A549 (cell line): ENCODE results near the gene SH2D2A. TPM values are rescaled to one million over a fixed set of nuclear protein-coding genes. Genes with fewer than 3 reads are reported as not detected.

Experiments used
- ATAC-seq, 2 experiments: fragments of 200-7000 bp in 1 of 2; fragments of >200 bp in 1 of 2; cut with Nextera tagmentation in 1 of 2; cut with Tn5 transposase in 1 of 2; 3 replicates each; pipeline versions ENCODE4 v1.8.0 to v1.9.1; 2018 to 2020; ENCODE audit warnings: mild to moderate bottlenecking in 1 of 2, moderate library complexity in 1 of 2
- CTCF ChIA-PET: fragments of 300-600 bp; sonication (Branson Sonifier 250); formaldehyde crosslinking; extraction: SDS; loops from one replicate; lab custom pipeline; 2021; ENCODE audit warnings: antibody characterized with exemption, inconsistent platforms; lab: Yijun Ruan, JAX
- POLR2A ChIA-PET: fragments of 350-600 bp; formaldehyde crosslinking; extraction: SDS; loops from one replicate; lab custom pipeline; 2021; ENCODE audit warnings: antibody characterized with exemption, inconsistent platforms; lab: Yijun Ruan, JAX
- DNase-seq, 2 experiments: peaks; one replicate each; pipeline versions ENCODE4 v3.0.0 to v3.0.0-alpha.2; 2011 to 2016; ENCODE audit warnings: low read depth in 1 of 2, low spot score in 1 of 2
- FAIRE-seq: peaks from 2 replicates; lab custom pipeline; 2011; peaks lifted over from hg19 to GRCh38; lab: Jason Lieb, UNC
- H3K27ac ChIP-seq, 2 experiments: fragments of >200 bp; sonication (Bioruptor Twin); formaldehyde crosslinking; 3 replicates each; pipeline ENCODE4 v1.5.1; 2016 to 2017
- H3K4me1 ChIP-seq: fragments of >200 bp; sonication (Bioruptor Twin); formaldehyde crosslinking; 3 replicates; pipeline ENCODE4 v1.6.1; 2016
- H3K4me2 ChIP-seq: fragments of >200 bp; sonication (Bioruptor Twin); formaldehyde crosslinking; 3 replicates; pipeline ENCODE4 v1.6.1; 2016
- H3K4me3 ChIP-seq: fragments of >200 bp; sonication (Bioruptor Twin); formaldehyde crosslinking; 3 replicates; pipeline ENCODE4 v1.5.1; 2016
- H3K9me3 ChIP-seq: fragments of >200 bp; sonication (Bioruptor Twin); formaldehyde crosslinking; 3 replicates; pipeline ENCODE4 v1.6.1; 2016
- CHD2 ChIP-seq: fragments of 150-350 bp; IDR thresholded peaks from 2 replicates; pipeline ENCODE4 v1.6.1; 2014; ENCODE audit warnings: low read length; ENCODE audit not compliant: partially characterized antibody
- EHMT2 ChIP-seq: fragments of 200-600 bp; sonication (generic); IDR thresholded peaks from 2 replicates; pipeline ENCODE4 v1.6.1; 2016; ENCODE audit warnings: antibody characterized with exemption, low read depth, mild to moderate bottlenecking, moderate library complexity
- EP300 ChIP-seq, 2 experiments: fragments of >200 bp; sonication (Bioruptor Twin); formaldehyde crosslinking; IDR thresholded peaks; 2 replicates in 1 of 2; 3 replicates in 1 of 2; pipeline ENCODE4 v1.6.1; 2016 to 2017
- ESRRA ChIP-seq: fragments of 150-350 bp; IDR thresholded peaks from 2 replicates; pipeline ENCODE4 v1.6.1; 2014; ENCODE audit warnings: mild to moderate bottlenecking, low read length, borderline replicate concordance
- HDAC2 ChIP-seq: fragments of 200-600 bp; sonication (generic); IDR thresholded peaks from 2 replicates; pipeline ENCODE4 v1.6.1; 2016
- HEYL ChIP-seq: fragments of 250-450 bp; sonication (Bioruptor Pico); IDR thresholded peaks from 2 replicates; pipeline ENCODE4 v1.8.0; 2021; ENCODE audit warnings: mild to moderate bottlenecking, moderate library complexity
- HOXA7 ChIP-seq: fragments of 250-450 bp; sonication (Bioruptor Pico); IDR thresholded peaks from 2 replicates; pipeline ENCODE4 v1.5.0; 2020; ENCODE audit warnings: mild to moderate bottlenecking, moderate library complexity
- HOXB13 ChIP-seq: fragments of 250-450 bp; sonication (Bioruptor Pico); IDR thresholded peaks from 2 replicates; pipeline ENCODE4 v1.5.0; 2020; ENCODE audit warnings: low read depth, mild to moderate bottlenecking, moderate library complexity
- PHF8 ChIP-seq: fragments of 200-600 bp; sonication (generic); IDR thresholded peaks from 2 replicates; pipeline ENCODE4 v1.6.1; 2016; ENCODE audit warnings: low read depth, mild to moderate bottlenecking, antibody characterized with exemption, moderate library complexity, borderline replicate concordance
- SMC3 ChIP-seq: fragments of >200 bp; sonication (Bioruptor Twin); formaldehyde crosslinking; IDR thresholded peaks from 3 replicates; pipeline ENCODE4 v1.6.1; 2018; ENCODE audit warnings: inconsistent platforms
- SREBF2 ChIP-seq: fragments of 450-650 bp; IDR thresholded peaks from 2 replicates; pipeline ENCODE4 v1.6.1; 2014; ENCODE audit warnings: mild to moderate bottlenecking, moderate library complexity
- ZC3H11A ChIP-seq: fragments of 450-650 bp; IDR thresholded peaks from 2 replicates; pipeline ENCODE4 v1.6.1; 2014; ENCODE audit warnings: antibody characterized with exemption, mild to moderate bottlenecking
- ZFP36 ChIP-seq: fragments of 450-650 bp; IDR thresholded peaks from 2 replicates; pipeline ENCODE4 v1.6.1; 2014; ENCODE audit warnings: borderline replicate concordance; ENCODE audit not compliant: partially characterized antibody
- WGBS: methylation state at CpG from one replicate; pipeline ENCODE4 v1.1.6; 2017; ENCODE audit errors: missing lambda C conversion rate; 5-methylcytosine and 5-hydroxymethylcytosine counted together
- polyA plus RNA-seq, 4 experiments: library from polyadenylated mRNA; depleted of rRNA in 3 of 4; stranded (reverse); fragments of >200 nt; fragmentation: RNase III in 1 of 4; extraction: RNeasy Plus Mini Kit Qiagen cat#74134 plus additional on column Dnase treatment in 1 of 4; gene quantifications; 2 replicates in 3 of 4; 3 replicates in 1 of 4; pipeline ENCODE4 v1.2.3, GENCODE V29; 2011 to 2017
- TF ChIP-seq, protein P1 (sequence below): fragments of 200-600 bp; sonication (generic); IDR thresholded peaks from 2 replicates; pipeline ENCODE4 v1.6.1; 2016; ENCODE audit warnings: antibody characterized with exemption, mild to moderate bottlenecking, moderate library complexity
- TF ChIP-seq, protein P2 (sequence below): fragments of >200 bp; sonication (Bioruptor Twin); formaldehyde crosslinking; IDR thresholded peaks from 3 replicates; pipeline ENCODE4 v1.6.1; 2016

The SH2D2A gene
- polyA plus RNA-seq, 2 of the 4 experiments (the other 2 are of a cell fraction), result 1.6 to 1.8 TPM

DNA sequence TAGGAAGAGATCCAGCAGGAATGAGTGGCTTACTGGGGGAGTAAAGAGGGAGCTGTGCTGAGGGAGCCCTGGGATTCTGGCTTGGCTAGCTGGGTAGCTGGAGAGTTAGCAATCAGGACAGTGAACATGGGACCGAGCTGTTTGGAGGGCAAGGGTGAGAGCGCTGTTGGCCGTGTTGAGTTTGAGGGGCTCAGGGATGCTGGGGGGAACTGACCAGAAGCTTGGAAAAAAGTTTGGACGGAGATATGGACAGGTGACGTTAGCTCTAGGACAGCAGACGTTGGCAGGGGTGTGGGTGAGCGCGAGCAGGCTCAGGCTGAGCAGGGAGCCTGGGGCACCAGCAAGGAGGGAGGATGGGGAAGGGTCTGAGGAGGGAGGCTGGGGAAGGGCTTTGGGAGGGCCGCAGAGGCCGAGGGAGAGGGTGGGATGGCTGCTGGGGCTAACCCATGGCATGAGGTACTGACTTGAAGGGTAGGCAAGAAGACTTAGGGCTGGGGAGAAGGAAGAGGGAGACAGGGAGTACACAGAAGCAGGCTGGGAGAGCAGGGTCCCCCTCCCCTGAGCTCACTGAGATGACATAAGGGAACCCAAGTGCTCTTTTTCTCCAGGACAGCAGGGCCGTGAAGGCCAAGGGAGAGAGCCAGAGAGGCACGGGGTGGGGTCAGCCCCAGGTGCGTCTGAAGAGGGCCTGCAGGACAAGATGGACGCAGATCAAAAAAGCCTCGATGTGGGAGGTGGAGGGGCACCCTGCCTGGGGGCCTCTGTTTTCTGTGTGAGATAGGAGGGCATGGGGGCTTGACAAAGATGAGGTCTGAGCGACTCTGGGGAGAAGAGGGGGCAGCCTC lies 8.2 kb downstream of the SH2D2A start:
- H3K4me1 ChIP-seq, result peaks cover 7% of the 10 kb centered on the region; the same call in 2 of the 3 replicates
- H3K9me3 ChIP-seq, result no peaks in the 10 kb centered on the region
- no peak overlapping the region for H3K4me2 ChIP-seq
- H3K4me3 ChIP-seq, result no peak overlapping the region
- 83% methylated on average over 16 of the region's 16 CpGs for WGBS
- ChIA-PET POLR2A (interaction anchor here (1.4 kb wide), 1 partner anchor 80 kb away, joined by 4 read pairs; the partner anchor contains the start of gene METTL25B), CTCF (interaction anchor here (0.7 to 27.2 kb wide), 14 partner anchors 9 to 119 kb away, joined by 3 to 480 read pairs (median 4); partner anchors contain the start of genes HDGF, INSRR, LRRC71 and NTRK1)
- ATAC-seq (no peak), FAIRE-seq (no peak), DNase-seq (no peak)
- TF ChIP-seq SREBF2, result no peak
- no peak for TF ChIP-seq HEYL (CRISPR knock-in tag)
- TF ChIP-seq HOXA7, result no peak
- no peak for TF ChIP-seq EP300 (IDR thresholded peaks at IDR 0.05)
- TF ChIP-seq HDAC2, result no peak
- no peak for TF ChIP-seq EHMT2
- TF ChIP-seq SMC3, result no peak
- no peak for TF ChIP-seq HOXB13 (CRISPR knock-in tag)
- TF ChIP-seq, protein P1, sequence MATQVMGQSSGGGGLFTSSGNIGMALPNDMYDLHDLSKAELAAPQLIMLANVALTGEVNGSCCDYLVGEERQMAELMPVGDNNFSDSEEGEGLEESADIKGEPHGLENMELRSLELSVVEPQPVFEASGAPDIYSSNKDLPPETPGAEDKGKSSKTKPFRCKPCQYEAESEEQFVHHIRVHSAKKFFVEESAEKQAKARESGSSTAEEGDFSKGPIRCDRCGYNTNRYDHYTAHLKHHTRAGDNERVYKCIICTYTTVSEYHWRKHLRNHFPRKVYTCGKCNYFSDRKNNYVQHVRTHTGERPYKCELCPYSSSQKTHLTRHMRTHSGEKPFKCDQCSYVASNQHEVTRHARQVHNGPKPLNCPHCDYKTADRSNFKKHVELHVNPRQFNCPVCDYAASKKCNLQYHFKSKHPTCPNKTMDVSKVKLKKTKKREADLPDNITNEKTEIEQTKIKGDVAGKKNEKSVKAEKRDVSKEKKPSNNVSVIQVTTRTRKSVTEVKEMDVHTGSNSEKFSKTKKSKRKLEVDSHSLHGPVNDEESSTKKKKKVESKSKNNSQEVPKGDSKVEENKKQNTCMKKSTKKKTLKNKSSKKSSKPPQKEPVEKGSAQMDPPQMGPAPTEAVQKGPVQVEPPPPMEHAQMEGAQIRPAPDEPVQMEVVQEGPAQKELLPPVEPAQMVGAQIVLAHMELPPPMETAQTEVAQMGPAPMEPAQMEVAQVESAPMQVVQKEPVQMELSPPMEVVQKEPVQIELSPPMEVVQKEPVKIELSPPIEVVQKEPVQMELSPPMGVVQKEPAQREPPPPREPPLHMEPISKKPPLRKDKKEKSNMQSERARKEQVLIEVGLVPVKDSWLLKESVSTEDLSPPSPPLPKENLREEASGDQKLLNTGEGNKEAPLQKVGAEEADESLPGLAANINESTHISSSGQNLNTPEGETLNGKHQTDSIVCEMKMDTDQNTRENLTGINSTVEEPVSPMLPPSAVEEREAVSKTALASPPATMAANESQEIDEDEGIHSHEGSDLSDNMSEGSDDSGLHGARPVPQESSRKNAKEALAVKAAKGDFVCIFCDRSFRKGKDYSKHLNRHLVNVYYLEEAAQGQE, result no peak
- no peak overlapping the region for H3K27ac ChIP-seq

DNA sequence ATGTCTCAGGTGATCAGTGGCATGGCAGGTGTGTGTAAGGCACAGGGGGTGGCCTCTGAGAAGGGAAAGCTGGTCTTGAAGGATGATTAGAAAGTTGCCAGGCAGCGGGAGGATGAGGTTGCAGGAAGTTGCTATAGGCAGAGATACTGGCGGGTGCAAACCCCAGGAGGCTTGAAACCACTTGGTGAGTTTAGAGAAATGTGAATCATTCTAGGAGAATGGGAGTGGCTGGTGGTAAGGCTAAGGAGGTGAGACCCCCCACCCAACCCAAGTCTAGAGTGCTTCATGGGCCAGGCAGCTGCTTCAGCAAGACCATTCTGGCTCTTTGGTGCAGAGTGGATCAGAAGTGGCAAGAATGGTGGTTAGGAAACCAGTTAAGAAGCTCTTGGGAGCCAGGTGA lies 9.0 kb downstream of the SH2D2A start:
- DNase-seq (no peak), FAIRE-seq (no peak), ATAC-seq (no peak)
- ChIA-PET CTCF (interaction anchor here (0.9 to 27.2 kb wide), 9 partner anchors 8 to 118 kb away, joined by 3 to 480 read pairs (median 4); partner anchors contain the start of genes HDGF, INSRR and NTRK1), POLR2A (interaction anchor here (1.4 kb wide), 1 partner anchor 80 kb away, joined by 4 read pairs; the partner anchor contains the start of gene METTL25B)
- 98% methylated on average over 2 of the region's 2 CpGs for WGBS
- Histone ChIP-seq H3K4me1 (no peaks in the 10 kb centered on the region), H3K4me3 (no peak overlapping the region), H3K27ac (no peak overlapping the region), H3K4me2 (no peak overlapping the region), H3K9me3 (no peaks in the 10 kb centered on the region)
- TF ChIP-seq ESRRA (no peak), ZFP36 (no peak), HOXA7 (no peak), HDAC2 (no peak), CHD2 (no peak), PHF8 (no peak), ZC3H11A (no peak)
- TF ChIP-seq, protein P2, sequence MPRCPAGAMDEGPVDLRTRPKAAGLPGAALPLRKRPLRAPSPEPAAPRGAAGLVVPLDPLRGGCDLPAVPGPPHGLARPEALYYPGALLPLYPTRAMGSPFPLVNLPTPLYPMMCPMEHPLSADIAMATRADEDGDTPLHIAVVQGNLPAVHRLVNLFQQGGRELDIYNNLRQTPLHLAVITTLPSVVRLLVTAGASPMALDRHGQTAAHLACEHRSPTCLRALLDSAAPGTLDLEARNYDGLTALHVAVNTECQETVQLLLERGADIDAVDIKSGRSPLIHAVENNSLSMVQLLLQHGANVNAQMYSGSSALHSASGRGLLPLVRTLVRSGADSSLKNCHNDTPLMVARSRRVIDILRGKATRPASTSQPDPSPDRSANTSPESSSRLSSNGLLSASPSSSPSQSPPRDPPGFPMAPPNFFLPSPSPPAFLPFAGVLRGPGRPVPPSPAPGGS, result no peak
